Measurements from ENCODE around the gene HAGH. TPM values are rescaled to one million over a fixed set of nuclear protein-coding genes. Genes with fewer than 3 reads are reported as not detected.

HAGH gene
- total RNA-seq, 1 experiment from 2014 or later = 36.0 TPM

GRCh38 chr16:1816396-1817275 is 10.0 kb downstream of the HAGH start:
- ATAC-seq = no peak
- Mint-ChIP-seq H3K4me3 (no peak overlapping the region), H3K27me3 (ENCODE audit: low read depth) (no peaks in the 10 kb centered on the region), H3K9me3 (no peaks in the 10 kb centered on the region), H3K27ac (no peak overlapping the region), H3K4me1 (no peaks in the 10 kb centered on the region), H3K36me3 (peaks cover 6% of the 10 kb centered on the region)
- ChIA-PET CTCF (no interaction called here), POLR2A (no interaction called here)
- no peak for DNase-seq (ENCODE audit: low spot score)
- no peak for TF ChIP-seq STAT6 (CRISPR knock-in tag; conservative IDR thresholded peaks at IDR 0.05; ENCODE audit: low read depth)
- TF ChIP-seq AFF4 (CRISPR knock-in tag; IDR thresholded peaks at IDR 0.05; ENCODE audit: borderline replicate concordance) = no peak
- no peak for TF ChIP-seq CTCF (IDR thresholded peaks at IDR 0.05)
- no peak for TF ChIP-seq NR2C2 (CRISPR knock-in tag; IDR thresholded peaks at IDR 0.05)
- no peak for TF ChIP-seq CREM (CRISPR knock-in tag; IDR thresholded peaks at IDR 0.05)
- no peak for TF ChIP-seq RORB (CRISPR knock-in tag; IDR thresholded peaks at IDR 0.05)
- no peak for TF ChIP-seq SOX15 (CRISPR knock-in tag; IDR thresholded peaks at IDR 0.05)

- H3K27me3 Mint-ChIP-seq (ENCODE audit: low read depth) = no peaks in the 10 kb centered on the region
- H3K4me1 Mint-ChIP-seq = no peaks in the 10 kb centered on the region
- DNase-seq (ENCODE audit: low spot score) (no peak), ATAC-seq (no peak)
- ChIA-PET CTCF (no interaction called here), POLR2A (no interaction called here)
- H3K27ac Mint-ChIP-seq = no peak overlapping the region
- TF ChIP-seq ZNF281 (CRISPR knock-in tag; IDR thresholded peaks at IDR 0.05) (no peak), NFYB (CRISPR knock-in tag; conservative IDR thresholded peaks at IDR 0.05; ENCODE audit: low read depth) (no peak), ZNF532 (CRISPR knock-in tag; IDR thresholded peaks at IDR 0.05; ENCODE audit: borderline replicate concordance) (no peak), ZMAT4 (CRISPR knock-in tag; IDR thresholded peaks at IDR 0.05) (no peak), ATF2 (CRISPR knock-in tag; IDR thresholded peaks at IDR 0.05; ENCODE audit: borderline replicate concordance, low read depth) (no peak), ZNF425 (CRISPR knock-in tag; conservative IDR thresholded peaks at IDR 0.05) (no peak)
- H3K4me3 Mint-ChIP-seq = no peak overlapping the region
- H3K36me3 Mint-ChIP-seq = peaks cover 6% of the 10 kb centered on the region
- no peaks in the 10 kb centered on the region for H3K9me3 Mint-ChIP-seq
These were observed 11.2 kb downstream of the HAGH start for GRCh38 chr16:1815461-1815860.

All from WTC11 (cell line).